ENCODE results near the gene ZMYND15.

DNA sequence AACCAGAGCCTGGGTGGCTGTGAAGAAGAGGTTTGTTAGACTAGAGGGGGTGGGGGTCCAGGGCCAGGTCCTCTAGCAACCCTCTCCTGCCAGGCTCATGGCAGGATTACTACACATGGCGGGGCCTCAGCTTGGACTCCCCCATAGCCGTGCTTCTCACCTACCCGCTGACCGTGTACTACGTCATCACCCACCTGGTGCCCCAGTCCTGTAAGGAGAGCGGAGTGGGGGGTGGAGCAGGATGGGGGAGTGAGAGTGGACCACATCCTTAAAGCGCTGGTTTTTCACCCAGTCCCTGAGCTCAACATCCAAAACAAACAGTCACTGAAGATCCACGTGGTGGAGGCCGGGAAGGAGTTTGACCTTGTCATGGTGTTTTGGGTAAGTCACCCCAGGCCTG, 4.3 kb downstream of the ZMYND15 start:
- TF ChIP-seq FOS (IDR thresholded peaks at IDR 0.05; ENCODE audit: borderline replicate concordance, insufficient read depth, low read length) (no peak), POLR2AphosphoS5 (IDR thresholded peaks at IDR 0.05; ENCODE audit: insufficient read depth, low read depth, low read length) (no peak), GATA2 (IDR thresholded peaks at IDR 0.05; ENCODE audit: insufficient read depth, insufficient read length, low read depth, low read length) (no peak), EZH2 (IDR thresholded peaks at IDR 0.05; ENCODE audit: borderline replicate concordance, low read depth, low read length, severe bottlenecking) (no peak)
- TF ChIP-seq, protein P1, sequence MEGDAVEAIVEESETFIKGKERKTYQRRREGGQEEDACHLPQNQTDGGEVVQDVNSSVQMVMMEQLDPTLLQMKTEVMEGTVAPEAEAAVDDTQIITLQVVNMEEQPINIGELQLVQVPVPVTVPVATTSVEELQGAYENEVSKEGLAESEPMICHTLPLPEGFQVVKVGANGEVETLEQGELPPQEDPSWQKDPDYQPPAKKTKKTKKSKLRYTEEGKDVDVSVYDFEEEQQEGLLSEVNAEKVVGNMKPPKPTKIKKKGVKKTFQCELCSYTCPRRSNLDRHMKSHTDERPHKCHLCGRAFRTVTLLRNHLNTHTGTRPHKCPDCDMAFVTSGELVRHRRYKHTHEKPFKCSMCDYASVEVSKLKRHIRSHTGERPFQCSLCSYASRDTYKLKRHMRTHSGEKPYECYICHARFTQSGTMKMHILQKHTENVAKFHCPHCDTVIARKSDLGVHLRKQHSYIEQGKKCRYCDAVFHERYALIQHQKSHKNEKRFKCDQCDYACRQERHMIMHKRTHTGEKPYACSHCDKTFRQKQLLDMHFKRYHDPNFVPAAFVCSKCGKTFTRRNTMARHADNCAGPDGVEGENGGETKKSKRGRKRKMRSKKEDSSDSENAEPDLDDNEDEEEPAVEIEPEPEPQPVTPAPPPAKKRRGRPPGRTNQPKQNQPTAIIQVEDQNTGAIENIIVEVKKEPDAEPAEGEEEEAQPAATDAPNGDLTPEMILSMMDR (IDR thresholded peaks at IDR 0.05; ENCODE audit: extremely low read depth in 1 of 2, insufficient read depth in 1 of 2, low read depth in 1 of 2, low read length in 2 of 2), result no peak
